NK-92 treated with Interleukin-12 subunit alpha and Interleukin-12 subunit beta, amount 100 ng/mL, for 24 hours (cell line): ENCODE data around the gene PHOSPHO1.

Experiments used
- DNase-seq: peaks from one replicate; lab custom pipeline; 2025; lab: John Stamatoyannopoulos, UW

Gene PHOSPHO1

DNA sequence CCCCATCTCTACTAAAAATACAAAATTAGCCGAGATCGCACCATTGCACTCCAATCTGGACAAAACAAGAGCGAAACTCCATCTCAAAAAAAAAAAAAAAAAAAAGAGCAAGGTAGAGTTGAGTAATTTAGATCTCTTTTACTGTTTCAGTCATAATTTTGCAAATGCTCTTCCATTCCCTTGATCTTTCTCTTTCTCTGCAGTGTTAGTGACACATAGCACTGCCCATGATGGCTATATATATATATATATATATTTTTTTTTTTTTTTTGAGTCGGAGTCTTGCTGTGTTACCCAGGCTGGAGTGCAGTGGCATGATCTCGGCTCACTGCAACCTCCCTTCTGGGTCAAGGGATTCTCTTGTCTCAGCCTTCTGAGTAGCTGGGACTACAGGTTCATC, 12.2 kb upstream of the PHOSPHO1 start:
- DNase-seq, result no peak

DNA sequence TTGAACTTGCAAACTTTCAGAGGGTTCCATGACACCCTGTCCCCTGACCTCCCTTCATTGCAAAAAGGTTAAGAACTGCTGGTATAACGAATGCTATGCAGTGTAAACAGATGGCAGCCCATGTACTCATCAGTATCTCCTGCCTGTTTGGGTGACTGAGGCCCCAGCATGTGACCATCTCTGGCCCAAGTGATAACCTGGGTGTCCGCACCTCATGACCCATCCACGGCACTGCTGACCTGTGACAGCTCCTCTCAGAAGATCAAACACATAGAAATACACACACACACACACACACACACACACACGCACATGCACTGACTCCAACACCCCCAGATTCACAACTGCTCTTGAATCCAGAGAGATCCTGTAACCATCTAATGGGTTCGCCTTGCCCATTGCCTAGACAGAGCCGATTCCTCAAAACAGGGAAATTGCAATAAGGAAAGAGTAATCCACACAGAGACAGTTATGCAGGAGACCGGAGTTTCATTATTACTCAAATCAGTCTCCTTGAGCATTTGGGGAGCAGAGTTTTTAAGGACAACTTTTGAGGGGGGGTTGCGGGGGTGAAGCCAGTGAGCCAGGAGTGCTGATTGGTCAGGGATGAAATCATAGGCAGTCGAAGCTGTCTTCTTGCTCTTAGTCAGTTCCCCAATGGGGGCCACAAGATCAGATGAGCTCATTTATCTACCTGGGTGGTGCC, 11.3 kb upstream of the PHOSPHO1 start:
- DNase-seq, result no peak

DNA sequence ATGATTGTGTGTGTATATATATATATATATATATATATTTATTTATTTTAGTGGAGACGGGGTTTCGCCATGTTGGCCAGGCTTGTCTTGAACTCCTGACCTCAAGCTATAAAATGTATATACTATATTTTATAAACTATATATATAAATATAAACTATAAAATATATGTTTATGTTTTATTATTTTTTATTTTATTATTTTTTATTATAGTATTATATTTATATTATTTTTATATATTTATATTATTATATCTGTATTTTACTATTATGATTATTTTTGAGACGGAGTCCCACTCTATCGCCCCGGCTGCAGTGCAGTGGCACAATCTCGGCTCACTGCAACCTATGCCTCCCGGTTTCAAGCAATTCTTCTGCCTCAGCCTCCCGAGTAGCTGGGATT, 10.5 kb upstream of the PHOSPHO1 start:
- DNase-seq, result no peak

DNA sequence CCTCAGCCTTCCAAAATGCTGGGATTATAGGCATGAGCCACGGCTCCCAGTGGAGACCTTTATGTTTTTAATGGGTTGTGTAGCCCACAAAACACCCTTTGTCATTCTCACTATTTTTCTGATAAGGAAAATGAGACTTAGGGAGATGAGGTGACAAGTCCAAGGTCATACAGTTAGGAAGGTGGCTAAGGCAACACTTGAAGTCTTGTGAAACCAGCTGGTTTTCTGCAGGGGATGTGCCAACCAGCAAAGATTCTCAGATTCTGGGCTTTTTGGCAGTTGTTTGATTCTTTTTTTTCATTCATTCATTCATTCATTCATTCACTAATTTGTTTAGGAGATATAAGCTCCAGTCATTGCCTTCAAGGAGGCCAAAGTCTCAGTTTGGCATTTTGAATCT, 10.0 kb upstream of the PHOSPHO1 start:
- no peak for DNase-seq

DNA sequence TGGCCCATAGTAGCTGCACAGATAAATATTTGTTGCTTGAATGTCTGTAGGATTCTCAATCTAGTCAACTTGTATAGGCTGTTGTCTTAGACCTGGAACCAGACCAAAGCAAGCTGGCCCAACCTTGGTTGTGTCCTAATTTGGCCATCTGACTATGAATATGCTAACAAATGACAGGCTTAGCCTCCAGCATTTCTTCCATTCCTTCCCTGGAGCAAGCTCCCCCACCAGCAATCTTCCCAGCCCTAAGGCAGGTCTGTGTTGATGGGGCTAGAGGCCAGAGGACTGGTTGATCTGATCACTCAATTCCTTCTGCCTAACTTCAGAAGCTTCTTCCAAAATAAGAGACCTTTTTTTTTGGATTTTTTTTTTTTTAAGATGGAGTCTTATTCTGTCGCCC, 9.4 kb upstream of the PHOSPHO1 start:
- DNase-seq, result no peak

GRCh38 chr17:49235896-49236295, 5.3 kb upstream of the PHOSPHO1 start:
- DNase-seq, result no peak

DNA sequence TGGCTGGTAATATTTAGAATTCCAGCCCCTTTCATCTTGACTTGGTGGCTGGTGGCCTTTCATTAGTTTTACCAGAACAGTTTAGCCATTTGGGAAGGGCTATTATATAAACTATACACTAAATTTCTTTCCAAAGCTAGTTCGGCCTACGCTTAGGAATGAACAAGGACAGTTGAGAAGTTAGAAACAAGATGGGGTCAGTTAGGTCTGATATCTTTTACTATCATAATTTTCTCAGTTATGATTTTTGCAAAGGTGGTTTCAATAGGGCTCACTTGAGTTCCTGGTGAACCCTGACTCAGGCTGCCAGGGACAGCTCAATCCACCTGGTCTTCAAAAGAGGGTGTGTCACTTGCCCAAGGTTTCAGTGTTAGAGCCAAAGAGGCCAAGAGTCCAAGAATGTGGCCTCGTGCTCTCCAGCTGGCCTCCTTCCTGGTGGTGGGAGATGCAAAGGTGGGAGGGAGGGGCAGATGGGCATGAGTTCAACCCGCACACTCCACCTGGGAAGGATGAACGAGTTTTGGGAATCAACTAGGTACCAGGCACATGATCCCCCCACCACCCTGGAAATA, 4.0 kb upstream of the PHOSPHO1 start:
- no peak for DNase-seq

DNA sequence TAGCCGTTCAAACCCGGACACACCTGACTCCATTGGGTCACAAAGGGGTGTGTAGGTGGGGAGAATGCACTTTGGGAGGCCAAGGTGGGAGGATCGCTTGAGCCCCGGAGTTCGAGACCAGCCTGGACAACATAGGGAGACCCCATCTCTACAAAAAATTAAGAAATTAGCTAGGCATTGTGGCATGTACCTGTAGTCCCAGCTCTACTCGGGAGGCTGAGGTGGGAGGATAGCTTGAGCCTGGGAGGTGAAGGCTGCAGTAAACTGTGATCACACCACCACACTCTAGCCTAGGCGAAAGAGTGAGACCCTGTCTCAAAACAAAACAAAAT, 942 bp upstream of the PHOSPHO1 start:
- no peak for DNase-seq

DNA sequence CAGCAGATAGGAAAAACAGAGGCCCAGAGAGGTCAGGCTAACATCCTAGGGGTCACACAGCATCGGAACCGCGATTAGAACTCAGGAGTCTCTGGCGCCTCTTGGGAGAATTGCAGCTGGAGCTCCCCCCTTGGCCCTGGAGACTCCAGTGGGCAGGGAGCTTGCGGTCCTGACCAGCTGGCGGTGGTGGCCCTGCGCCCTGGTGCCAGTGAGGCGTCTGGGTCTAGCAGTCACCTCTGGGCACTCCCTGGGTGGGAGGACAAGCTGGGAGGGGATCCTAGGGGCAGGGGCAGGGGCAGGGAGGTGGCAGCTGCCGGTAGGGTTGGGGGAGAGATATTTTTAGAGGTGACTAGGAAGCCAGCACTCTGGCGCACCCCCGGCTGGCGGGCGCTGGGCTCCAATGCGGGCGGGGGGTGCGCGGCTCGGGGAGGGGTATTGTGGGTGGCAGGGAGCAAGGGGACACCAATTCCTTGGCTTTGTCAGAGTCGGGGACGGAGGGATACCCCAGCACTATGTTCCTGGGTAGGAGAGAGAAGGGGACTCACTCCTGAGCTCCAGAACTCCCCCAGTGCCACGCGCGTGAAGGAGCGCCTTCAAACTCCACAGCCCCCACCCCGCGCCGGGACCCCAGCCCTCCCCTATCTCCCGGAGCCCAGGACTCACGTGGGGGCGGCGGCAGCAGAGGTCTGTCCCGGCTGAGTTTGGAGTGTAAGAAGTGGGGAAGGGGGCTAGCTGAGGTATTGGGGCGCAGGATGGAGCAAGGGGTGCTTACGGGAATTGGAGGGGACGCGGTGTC, 584 bp downstream of the PHOSPHO1 start:
- DNase-seq, result no peak

DNA sequence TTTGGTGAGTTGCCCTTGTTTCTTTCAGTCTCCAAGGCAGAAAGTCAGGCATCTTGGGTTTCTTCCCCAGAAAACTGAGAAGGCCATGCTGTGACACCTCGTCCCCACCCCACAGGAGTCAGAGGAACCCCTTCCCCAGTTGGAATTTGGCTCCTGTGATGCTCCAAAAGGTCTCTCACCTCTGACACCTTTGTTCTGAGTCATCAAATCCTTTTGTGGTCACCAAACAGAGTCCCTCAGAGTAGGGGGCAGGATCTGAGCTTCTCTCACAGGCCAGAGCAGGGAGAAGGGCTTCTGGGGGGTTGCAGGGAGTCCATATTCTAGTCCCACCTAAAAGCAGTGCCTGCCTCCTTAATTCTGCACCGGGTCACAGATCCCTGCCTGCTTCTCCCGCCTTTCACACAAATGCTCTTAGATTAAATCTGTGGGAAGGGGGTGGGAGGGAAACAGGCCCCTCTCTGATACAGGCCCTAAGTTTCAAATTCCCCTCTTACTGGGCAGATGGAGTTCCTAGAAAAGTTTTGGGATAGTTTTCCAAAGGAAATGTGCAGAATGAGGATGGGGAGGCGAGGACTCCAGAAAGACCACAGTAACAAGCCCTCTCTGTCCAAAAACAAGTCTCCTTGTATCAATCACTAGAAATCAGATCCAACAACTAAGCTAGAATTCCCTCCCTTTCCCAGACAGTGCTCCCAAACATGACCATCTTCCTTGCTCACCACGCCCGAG, 1.3 kb downstream of the PHOSPHO1 start:
- DNase-seq, result no peak

DNA sequence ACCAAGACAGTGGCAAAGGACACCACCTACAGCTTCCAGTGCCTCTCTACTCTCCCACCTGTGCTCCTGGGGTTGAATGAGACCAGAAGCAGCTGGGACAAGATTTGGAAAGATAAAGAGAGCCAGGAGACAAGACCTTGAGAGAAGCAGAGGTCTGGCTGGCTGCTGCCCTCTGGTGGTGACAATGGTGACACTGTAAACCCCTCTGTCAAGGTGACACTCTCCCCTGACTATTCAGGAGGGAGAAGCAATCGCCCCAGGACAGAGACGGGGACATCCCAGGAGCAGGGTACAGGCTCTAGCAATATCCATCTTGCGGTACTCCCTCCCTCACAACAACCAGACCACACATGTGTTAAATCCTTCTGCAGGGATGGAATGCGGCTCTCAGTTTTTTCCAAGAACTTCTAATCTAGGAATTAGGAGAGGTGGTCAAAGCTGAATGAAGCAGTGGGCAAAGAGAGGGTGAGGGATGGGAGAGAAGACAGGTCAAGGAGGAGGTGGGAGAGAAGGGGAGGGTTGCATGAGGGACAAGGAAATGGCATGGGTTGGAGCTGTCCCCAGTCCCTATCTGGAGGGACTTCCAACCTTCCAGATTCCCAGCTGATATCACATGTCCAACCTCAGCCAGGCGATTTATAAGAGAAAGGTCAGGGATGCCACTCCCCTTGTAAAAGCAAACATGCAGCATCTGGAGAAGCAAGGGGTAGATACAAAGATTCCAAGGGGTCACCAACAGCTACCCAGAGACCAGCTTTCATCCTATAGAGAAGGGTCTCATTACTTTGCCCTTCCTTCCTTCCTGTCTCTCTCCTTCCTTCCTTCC, 2.9 kb downstream of the PHOSPHO1 start:
- peak; percentile 47 for DNase-seq

DNA sequence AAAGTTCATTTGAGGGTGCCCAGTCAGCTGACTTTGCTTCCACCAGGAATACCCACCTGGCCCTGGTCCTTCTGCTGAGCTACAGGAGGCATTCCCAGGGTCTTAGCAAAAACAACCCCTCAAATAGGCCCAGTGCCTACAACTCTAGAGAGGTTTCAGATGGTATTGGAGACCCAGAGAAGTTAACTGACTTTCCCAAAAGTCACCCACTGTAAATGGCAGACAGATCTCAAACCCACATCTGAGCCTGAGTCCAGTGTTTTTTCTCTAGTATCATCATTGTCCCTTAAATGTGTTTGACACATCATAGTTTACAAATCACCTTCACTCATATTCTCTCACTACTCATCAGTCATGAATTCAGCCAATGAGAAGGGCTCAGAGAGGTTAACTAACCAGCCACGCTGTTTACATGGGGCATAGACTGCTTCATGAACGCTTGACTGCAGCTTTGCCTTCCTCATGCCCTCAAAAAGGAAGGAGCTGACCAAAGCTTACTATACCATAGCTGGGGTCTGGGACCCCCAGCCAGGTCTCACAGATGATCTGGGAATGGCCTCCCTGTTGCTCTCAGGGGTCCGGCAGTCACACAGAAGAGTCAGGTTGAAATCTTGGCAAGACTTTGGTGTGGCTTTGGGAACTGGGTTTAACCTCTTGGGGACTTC, 3.7 kb downstream of the PHOSPHO1 start:
- no peak for DNase-seq

- DNase-seq, result no peak
These were observed 4.9 kb downstream of the PHOSPHO1 start for GRCh38 chr17:49225554-49226236.

DNA sequence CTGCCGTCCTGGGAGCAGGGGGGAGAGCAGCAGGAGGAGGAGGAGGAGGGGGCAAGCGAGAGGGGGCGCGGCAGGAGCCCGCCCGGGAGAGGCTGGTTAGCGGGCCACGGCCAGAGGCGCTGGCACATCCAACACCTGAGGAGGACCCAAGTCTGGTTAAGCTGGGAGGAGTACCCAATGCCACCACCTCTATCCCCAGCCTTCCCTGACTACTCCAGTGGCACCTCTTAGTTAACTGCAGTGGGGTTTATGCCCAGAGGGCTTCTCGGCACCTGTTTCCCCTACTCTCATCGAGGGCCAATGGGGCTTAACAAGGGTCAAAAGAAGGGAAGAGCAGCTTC, 5.6 kb downstream of the PHOSPHO1 start:
- DNase-seq, result no peak

- DNase-seq, result no peak
These were observed 6.2 kb downstream of the PHOSPHO1 start for GRCh38 chr17:49224198-49224996.

DNA sequence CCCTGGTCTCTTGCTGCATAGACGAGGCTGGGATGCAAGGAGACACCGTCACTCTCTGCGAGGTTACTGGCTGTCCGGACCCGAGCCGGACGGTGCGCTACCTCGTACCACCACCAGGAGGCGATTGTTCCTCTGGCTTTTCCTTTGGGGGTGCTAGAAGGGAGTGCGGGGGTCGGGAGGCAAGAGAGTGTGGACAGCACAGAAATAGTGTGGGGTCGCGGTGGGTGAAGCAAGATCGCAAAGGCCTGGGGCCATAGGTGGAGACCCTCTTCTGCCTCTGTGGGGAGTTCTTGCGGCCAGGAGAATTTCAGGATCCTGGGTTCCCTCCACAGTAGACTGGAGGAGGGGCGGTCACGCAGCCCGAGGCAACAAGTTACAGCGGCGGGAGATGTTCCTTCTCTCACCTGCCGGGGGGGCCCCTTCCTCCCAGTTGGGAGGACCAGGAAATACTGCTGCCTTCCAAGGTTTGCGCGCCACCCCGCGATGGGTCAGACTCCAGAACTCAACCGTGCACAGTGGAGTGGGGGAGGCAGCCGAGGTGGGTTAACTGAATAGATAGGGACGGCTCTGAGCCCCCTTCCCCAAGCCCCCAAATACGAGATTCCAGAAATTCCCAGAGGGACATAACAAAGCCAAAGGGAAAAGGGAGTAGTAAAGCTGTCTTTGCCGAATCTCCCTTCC, 6.9 kb downstream of the PHOSPHO1 start:
- DNase-seq, result peak; percentile 20

DNA sequence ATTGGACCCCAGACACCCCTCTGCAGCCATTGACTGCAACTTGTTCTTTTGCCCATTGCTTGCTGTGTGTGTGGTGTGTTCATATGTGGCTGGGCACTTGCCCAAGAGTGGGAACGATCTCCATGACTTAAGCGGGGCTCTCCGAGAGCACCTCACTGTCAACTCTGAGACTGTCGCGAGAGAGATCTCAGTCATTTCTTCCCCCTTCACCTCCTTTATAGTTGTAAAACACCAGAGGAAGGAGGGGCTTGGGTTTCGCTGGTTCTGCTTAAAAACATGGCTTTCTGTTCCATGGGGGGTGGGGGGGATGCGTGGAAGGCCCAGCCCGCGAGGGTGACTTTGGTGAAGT, 7.4 kb downstream of the PHOSPHO1 start:
- DNase-seq, result no peak

GRCh38 chr17:49219987-49220386, 10.6 kb downstream of the PHOSPHO1 start:
- DNase-seq, result peak; percentile 29
